HCT116 (cell line): Measurements from ENCODE around the gene TOR4A.

Experiments used
- ATF3 ChIP-seq: IDR thresholded peaks from 2 replicates; pipeline ENCODE4 v1.6.1; 2012
- CBX3 ChIP-seq: IDR thresholded peaks from 2 replicates; pipeline ENCODE4 v1.6.1; 2012; ENCODE audit warnings: low read depth
- CEBPB ChIP-seq: IDR thresholded peaks from 2 replicates; pipeline ENCODE4 v1.6.1; 2012; ENCODE audit warnings: low read depth
- EGR1 ChIP-seq: IDR thresholded peaks from 2 replicates; pipeline ENCODE4 v1.6.1; 2012; ENCODE audit warnings: low read depth
- EZH2 ChIP-seq: fragments of 200-600 bp; sonication (generic); IDR thresholded peaks from 2 replicates; pipeline ENCODE4 v1.6.1; 2017; ENCODE audit warnings: antibody characterized with exemption, mixed run types
- POLR2A ChIP-seq: IDR thresholded peaks from 2 replicates; pipeline ENCODE4 v1.7.0; 2011; ENCODE audit warnings: borderline replicate concordance; ENCODE audit not compliant: insufficient read depth, insufficient read length; ENCODE audit errors: extremely low read depth
- POLR2AphosphoS5 ChIP-seq: IDR thresholded peaks from 2 replicates; pipeline ENCODE4 v1.6.1; 2011; ENCODE audit warnings: mild to moderate bottlenecking, low read depth, low read length, moderate library complexity
- YY1 ChIP-seq: IDR thresholded peaks from 2 replicates; pipeline ENCODE4 v1.6.1; 2011; ENCODE audit warnings: low read length, low read depth, moderate library complexity, mild to moderate bottlenecking; ENCODE audit not compliant: insufficient replicate concordance; ENCODE audit errors: extremely low read depth
- ZBTB33 ChIP-seq: IDR thresholded peaks from 2 replicates; pipeline ENCODE4 v1.6.1; 2011; ENCODE audit warnings: mild to moderate bottlenecking, low read length, moderate library complexity; ENCODE audit not compliant: insufficient replicate concordance; ENCODE audit errors: extremely low read depth
- TF ChIP-seq, protein P1 (sequence below), 3 experiments: fragments of 200-600 bp in 1 of 3; sonication (generic) in 1 of 3; IDR thresholded peaks in 2 of 3; conservative IDR thresholded peaks in 1 of 3; 2 replicates each; pipeline ENCODE4 v1.5.1; 2012 to 2017; ENCODE audit warnings: low read depth in 2 of 3, low read length in 2 of 3, antibody characterized with exemption in 1 of 3, borderline replicate concordance in 1 of 3, control low read depth in 1 of 3, mild to moderate bottlenecking in 1 of 3, mixed read lengths in 1 of 3, mixed run types in 1 of 3, moderate library complexity in 1 of 3; ENCODE audit not compliant: insufficient read depth in 1 of 3

DNA sequence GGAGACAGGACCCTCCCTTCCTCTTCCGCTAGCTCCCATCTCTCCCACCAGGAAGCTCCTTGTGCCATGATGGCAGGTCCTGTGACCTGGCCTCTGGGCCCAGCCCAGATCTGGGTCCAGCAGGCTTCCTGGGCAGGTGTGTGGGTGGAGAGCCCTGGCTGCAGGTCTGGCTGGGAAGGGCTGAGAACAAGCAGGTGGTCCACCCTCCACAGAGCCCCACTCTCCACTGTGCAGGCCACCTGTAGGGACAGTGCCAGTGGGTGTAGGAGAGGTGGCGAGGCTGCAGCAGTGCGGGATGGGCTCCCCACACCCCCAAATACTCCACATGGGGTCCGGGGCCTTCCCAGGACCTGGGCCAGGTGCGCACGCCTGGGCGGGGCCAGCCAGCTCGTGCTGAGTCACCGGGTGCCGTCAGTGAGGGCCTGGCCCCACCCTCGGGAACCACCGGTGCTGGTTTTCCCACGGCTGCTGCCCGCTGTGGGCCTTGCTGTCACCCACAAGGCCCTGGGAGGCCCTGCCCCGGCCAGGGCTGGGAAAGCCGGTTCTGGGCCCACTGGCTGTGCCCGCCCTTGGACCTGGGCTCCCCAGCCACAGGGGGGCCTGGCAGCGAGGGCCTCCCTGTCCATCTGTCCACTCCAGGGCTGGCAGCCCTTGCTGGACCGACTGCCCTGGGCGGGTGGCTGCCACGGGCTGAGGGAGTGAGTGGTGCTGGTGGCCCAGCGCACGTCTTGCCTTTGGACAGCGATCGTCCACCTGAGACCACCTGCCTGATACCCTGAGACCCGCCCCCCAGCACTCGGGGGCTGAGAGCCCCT is 33.9 kb downstream of the TOR4A start:
- TF ChIP-seq YY1 (no peak), POLR2A (no peak), CBX3 (no peak), EZH2 (no peak), ATF3 (no peak), POLR2AphosphoS5 (no peak), CEBPB (no peak), EGR1 (no peak), ZBTB33 (no peak)
- TF ChIP-seq, protein P1, sequence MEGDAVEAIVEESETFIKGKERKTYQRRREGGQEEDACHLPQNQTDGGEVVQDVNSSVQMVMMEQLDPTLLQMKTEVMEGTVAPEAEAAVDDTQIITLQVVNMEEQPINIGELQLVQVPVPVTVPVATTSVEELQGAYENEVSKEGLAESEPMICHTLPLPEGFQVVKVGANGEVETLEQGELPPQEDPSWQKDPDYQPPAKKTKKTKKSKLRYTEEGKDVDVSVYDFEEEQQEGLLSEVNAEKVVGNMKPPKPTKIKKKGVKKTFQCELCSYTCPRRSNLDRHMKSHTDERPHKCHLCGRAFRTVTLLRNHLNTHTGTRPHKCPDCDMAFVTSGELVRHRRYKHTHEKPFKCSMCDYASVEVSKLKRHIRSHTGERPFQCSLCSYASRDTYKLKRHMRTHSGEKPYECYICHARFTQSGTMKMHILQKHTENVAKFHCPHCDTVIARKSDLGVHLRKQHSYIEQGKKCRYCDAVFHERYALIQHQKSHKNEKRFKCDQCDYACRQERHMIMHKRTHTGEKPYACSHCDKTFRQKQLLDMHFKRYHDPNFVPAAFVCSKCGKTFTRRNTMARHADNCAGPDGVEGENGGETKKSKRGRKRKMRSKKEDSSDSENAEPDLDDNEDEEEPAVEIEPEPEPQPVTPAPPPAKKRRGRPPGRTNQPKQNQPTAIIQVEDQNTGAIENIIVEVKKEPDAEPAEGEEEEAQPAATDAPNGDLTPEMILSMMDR (IDR thresholded peaks at IDR 0.05 in 2 of 3, conservative IDR thresholded peaks at IDR 0.05 in 1 of 3; ENCODE audit: borderline replicate concordance in 1 of 3, insufficient read depth in 1 of 3, low read depth in 2 of 3, low read length in 2 of 3), result no peak
